Astrocyte of the spinal cord (primary cell): ENCODE data around the gene FGFR4.

Source experiments
- DNase-seq: peaks from one replicate; pipeline ENCODE4 v3.0.0; 2011; ENCODE audit warnings: low read depth, low spot score
- H3K4me3 ChIP-seq: 2 replicates; pipeline ENCODE4 v1.5.1; 2011; ENCODE audit warnings: low read depth, mild to moderate bottlenecking, low read length, moderate library complexity
- CTCF ChIP-seq: IDR thresholded peaks from 2 replicates; pipeline ENCODE4 v1.5.1; 2012; ENCODE audit warnings: low read depth, mild to moderate bottlenecking, low read length, inconsistent platforms
- in situ Hi-C: cut with HindIII; loops from 2 replicates; pipeline ENCODE4 v1.10.0; 2017; ENCODE audit warnings: low sequenced_read_pairs

The FGFR4 gene

GRCh38 chr5:177089825-177090641 lies 3.3 kb downstream of the FGFR4 start:
- in situ Hi-C loops = no loop called here
- no peak for TF ChIP-seq CTCF

GRCh38 chr5:177090813-177091212 lies 4.1 kb downstream of the FGFR4 start:
- in situ Hi-C loops = no loop called here
- DNase-seq = no peak
- no peak overlapping the region for H3K4me3 ChIP-seq
- no peak for TF ChIP-seq CTCF

More at GRCh38 chr5:177089825-177090641, 3.3 kb downstream of the FGFR4 start:
- no peak for DNase-seq
- no peak overlapping the region for H3K4me3 ChIP-seq

- no peak for TF ChIP-seq CTCF
- no peak overlapping the region for H3K4me3 ChIP-seq
- in situ Hi-C loops = no loop called here
- DNase-seq = no peak
These were observed 4.5 kb downstream of the FGFR4 start for GRCh38 chr5:177091232-177091631.

GRCh38 chr5:177092178-177093081 lies 5.7 kb downstream of the FGFR4 start:
- in situ Hi-C loops = no loop called here
- no peak overlapping the region for H3K4me3 ChIP-seq
- no peak for DNase-seq
- TF ChIP-seq CTCF = no peak

- H3K4me3 ChIP-seq = no peak overlapping the region
- no peak for TF ChIP-seq CTCF
- no peak for DNase-seq
- in situ Hi-C loops = no loop called here
These were observed 6.5 kb downstream of the FGFR4 start for GRCh38 chr5:177093082-177093712.

GRCh38 chr5:177093803-177094202 lies 7.1 kb downstream of the FGFR4 start:
- in situ Hi-C loops = no loop called here
- H3K4me3 ChIP-seq = no peak overlapping the region
- no peak for DNase-seq
- TF ChIP-seq CTCF = no peak
